Hematopoietic multipotent progenitor cell treated with erythropoietin and hydrocortisone succinate and interleukin-3 and kit ligand, for 15 days (in vitro differentiated cells): Measurements from ENCODE around the gene AP2B1.

Experiments
- DNase-seq: peaks from one replicate; pipeline ENCODE4 v3.0.0-alpha.2; 2015; ENCODE audit warnings: low spot score

Gene AP2B1

GRCh38 chr17:35773679-35774425 is 186.7 kb downstream of the AP2B1 start:
- no peak for DNase-seq

GRCh38 chr17:35774499-35774898 is 187.4 kb downstream of the AP2B1 start:
- no peak for DNase-seq

DNA sequence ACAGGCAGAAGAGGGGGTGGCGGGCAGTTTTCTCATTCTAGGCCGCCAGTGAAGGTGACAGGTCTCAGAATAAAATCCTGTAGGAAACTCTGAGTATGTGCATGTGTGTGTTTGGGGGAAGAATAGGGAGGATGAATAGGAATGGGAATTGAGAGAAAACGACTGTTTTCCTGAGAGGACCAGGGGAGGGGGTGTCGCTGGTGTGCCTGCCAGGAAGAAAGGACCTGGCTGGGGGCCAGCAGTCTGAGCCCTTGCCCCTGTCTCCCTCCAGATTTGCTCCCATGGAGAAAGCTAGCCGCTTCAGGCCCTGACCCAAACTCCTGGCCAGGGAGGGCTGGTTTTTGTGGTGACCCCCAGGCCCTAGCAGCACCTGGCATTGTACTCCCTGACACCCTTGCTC is 187.9 kb downstream of the AP2B1 start:
- DNase-seq: no peak

DNA sequence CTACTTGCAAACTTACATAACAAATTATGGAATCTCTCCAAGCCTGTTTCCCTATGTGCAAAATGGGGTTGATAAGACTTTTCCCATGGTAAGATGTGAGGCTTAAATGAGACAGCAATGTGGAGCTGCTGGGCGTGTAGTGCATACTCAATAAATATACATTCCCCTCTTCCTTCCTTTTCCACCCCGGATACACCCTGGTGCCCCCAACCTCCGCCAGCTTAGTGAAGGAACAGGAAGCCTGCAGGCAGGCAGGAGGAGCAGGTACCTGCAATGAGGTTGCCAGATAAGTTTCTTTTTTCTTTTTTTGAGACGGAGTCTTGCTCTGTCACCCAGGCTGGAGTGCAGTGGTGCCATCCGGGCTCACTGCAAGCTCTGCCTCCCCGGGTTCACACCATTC is 188.5 kb downstream of the AP2B1 start:
- DNase-seq: no peak
